NB4 (cell line): Measurements from ENCODE around the gene HOXB13.

Experiments
- DNase-seq: peaks from one replicate; pipeline ENCODE4 v3.0.0; 2010; ENCODE audit warnings: low read depth
- H3K4me3 ChIP-seq: one replicate; pipeline ENCODE4 v1.5.1; 2011; ENCODE audit warnings: mild to moderate bottlenecking, low read depth, low read length, moderate library complexity
- CTCF ChIP-seq: IDR thresholded peaks from one replicate; pipeline ENCODE4 v1.5.1; 2012; ENCODE audit warnings: low read depth, low read length
- MAX ChIP-seq: IDR thresholded peaks from 2 replicates; pipeline ENCODE4 v1.6.1; 2011; ENCODE audit warnings: low read depth, low read length
- MYC ChIP-seq: IDR thresholded peaks from 2 replicates; pipeline ENCODE4 v1.6.1; 2011; ENCODE audit warnings: low read depth, low read length
- POLR2A ChIP-seq: IDR thresholded peaks from 2 replicates; pipeline ENCODE4 v1.6.1; 2011; ENCODE audit warnings: mild to moderate bottlenecking; ENCODE audit not compliant: insufficient read length; ENCODE audit errors: extremely low read depth

The HOXB13 gene

GRCh38 chr17:48704361-48705248 is 23.9 kb downstream of the HOXB13 start:
- no peak for DNase-seq
- no peak overlapping the region for H3K4me3 ChIP-seq
- TF ChIP-seq POLR2A (no peak), CTCF (no peak), MYC (no peak), MAX (no peak)

GRCh38 chr17:48701864-48702532 is 26.6 kb downstream of the HOXB13 start:
- no peak overlapping the region for H3K4me3 ChIP-seq
- DNase-seq: no peak
- TF ChIP-seq MAX (no peak), POLR2A (no peak), MYC (no peak), CTCF (no peak)

GRCh38 chr17:48693178-48693577 is 35.4 kb downstream of the HOXB13 start:
- TF ChIP-seq MAX (no peak), MYC (no peak), CTCF (no peak), POLR2A (no peak)

GRCh38 chr17:48692049-48692448 is 36.5 kb downstream of the HOXB13 start:
- TF ChIP-seq MYC (no peak), CTCF (no peak), POLR2A (no peak), MAX (no peak)
- H3K4me3 ChIP-seq: no peak overlapping the region
- DNase-seq: no peak

More at GRCh38 chr17:48693178-48693577, 35.4 kb downstream of the HOXB13 start:
- DNase-seq: no peak
- H3K4me3 ChIP-seq: no peak overlapping the region

GRCh38 chr17:48690655-48691054 is 37.9 kb downstream of the HOXB13 start:
- H3K4me3 ChIP-seq: no peak overlapping the region
- TF ChIP-seq CTCF: no peak
- DNase-seq: no peak

GRCh38 chr17:48681609-48682008 is 46.9 kb downstream of the HOXB13 start:
- no peak for DNase-seq
- TF ChIP-seq POLR2A: no peak
- no peak overlapping the region for H3K4me3 ChIP-seq
